IgD-negative memory B cell (primary cell): ENCODE data around the gene GLYAT. TPM values are rescaled to one million over a fixed set of nuclear protein-coding genes. Genes with fewer than 3 reads are reported as not detected.

Experiments used
- H3K27ac Mint-ChIP-seq, 3 donors: one replicate each; pipeline ENCODE4 v1.8.0; 2020 to 2022; ENCODE audit warnings: mild to moderate bottlenecking in 3 of 3, mixed read lengths in 3 of 3, moderate library complexity in 1 of 3
- H3K27me3 Mint-ChIP-seq: one replicate; pipeline ENCODE4 v1.8.0; 2021; ENCODE audit warnings: mixed read lengths
- H3K36me3 Mint-ChIP-seq: one replicate; pipeline ENCODE4 v1.8.0; 2020; ENCODE audit warnings: mild to moderate bottlenecking, mixed read lengths
- H3K4me1 Mint-ChIP-seq, 3 donors: one replicate each; pipeline ENCODE4 v1.8.0; 2020 to 2022; ENCODE audit warnings: mixed read lengths in 3 of 3, mild to moderate bottlenecking in 1 of 3
- H3K4me3 Mint-ChIP-seq, 4 donors: one replicate each; pipeline ENCODE4 v1.8.0; 2020 to 2022; ENCODE audit warnings: mild to moderate bottlenecking in 4 of 4, mixed read lengths in 4 of 4, moderate library complexity in 3 of 4
- H3K9me3 Mint-ChIP-seq, 3 donors: one replicate each; pipeline ENCODE4 v1.8.0; 2020 to 2021; ENCODE audit warnings: mixed read lengths in 3 of 3, mild to moderate bottlenecking in 1 of 3
- polyA plus RNA-seq: library from polyadenylated mRNA; unstranded; fragments of 300-500 nt; fragmentation: Illumina TruSeq; gene quantifications from one replicate; pipeline ENCODE4 v1.2.3, GENCODE V29; 2021

GLYAT gene
- polyA plus RNA-seq, 1 donor from 2014 or later = not detected

- H3K9me3 Mint-ChIP-seq = peaks cover 0 to 2% (median 0%) of the 10 kb centered on the region in 3 donors
- peaks cover 2% of the 10 kb centered on the region for H3K36me3 Mint-ChIP-seq
- peaks cover 4% of the 10 kb centered on the region for H3K27me3 Mint-ChIP-seq
- H3K4me1 Mint-ChIP-seq = no peaks in the 10 kb centered on the region
- no peak overlapping the region for H3K4me3 Mint-ChIP-seq
- H3K27ac Mint-ChIP-seq = no peak overlapping the region
These were observed 33.3 kb upstream of the GLYAT start for GRCh38 chr11:58765078-58765477.

- Mint-ChIP-seq H3K27ac (no peak overlapping the region), H3K4me3 (no peak overlapping the region), H3K36me3 (peaks cover 2% of the 10 kb centered on the region), H3K9me3 (peaks cover 0 to 2% (median 0%) of the 10 kb centered on the region in 3 donors), H3K27me3 (peaks cover 4% of the 10 kb centered on the region), H3K4me1 (no peaks in the 10 kb centered on the region)
These were observed 31.4 kb upstream of the GLYAT start for GRCh38 chr11:58763120-58763490.

DNA sequence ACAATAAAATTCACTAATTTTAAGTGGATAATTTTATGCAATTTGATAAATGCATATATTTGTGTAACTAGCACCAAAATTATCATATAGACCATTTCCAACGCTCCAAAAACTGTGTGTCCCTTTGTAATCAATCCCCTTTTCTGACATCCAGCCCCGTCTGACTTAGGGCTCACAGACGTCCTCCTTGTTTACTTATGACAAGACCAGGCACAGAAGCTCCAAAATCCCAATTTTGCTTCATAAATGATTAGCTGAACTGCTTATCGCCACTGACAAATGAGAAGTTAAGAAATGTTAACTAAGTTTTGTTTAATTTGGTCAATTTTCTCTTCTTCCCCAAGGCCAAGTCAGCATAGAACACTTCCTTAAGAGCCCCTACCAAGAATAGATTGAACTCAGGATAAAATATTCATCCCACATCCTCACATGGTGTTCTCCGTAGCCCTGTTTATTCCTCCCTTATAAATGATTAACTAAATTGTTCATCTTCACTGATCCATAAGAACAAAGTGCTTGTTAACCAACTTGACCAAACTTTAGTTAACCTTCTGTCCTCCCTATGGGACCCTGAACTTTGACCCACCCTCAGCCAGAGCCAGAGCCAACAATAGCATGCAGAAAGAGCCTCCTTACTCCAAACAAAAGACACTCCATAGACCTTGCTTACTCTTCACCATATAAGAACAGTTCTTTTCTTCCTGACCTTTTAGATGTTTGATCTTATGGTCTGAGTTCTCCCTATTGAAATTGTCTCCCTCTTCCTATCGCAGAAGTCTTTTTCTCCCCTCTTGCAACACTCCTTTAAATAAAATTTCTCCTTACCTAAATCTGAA is 30.8 kb upstream of the GLYAT start:
- Mint-ChIP-seq H3K27me3 (peaks cover 4% of the 10 kb centered on the region), H3K9me3 (peaks cover 0 to 2% (median 0%) of the 10 kb centered on the region in 3 donors), H3K4me3 (no peak overlapping the region), H3K27ac (no peak overlapping the region), H3K4me1 (no peaks in the 10 kb centered on the region), H3K36me3 (peaks cover 2% of the 10 kb centered on the region)

DNA sequence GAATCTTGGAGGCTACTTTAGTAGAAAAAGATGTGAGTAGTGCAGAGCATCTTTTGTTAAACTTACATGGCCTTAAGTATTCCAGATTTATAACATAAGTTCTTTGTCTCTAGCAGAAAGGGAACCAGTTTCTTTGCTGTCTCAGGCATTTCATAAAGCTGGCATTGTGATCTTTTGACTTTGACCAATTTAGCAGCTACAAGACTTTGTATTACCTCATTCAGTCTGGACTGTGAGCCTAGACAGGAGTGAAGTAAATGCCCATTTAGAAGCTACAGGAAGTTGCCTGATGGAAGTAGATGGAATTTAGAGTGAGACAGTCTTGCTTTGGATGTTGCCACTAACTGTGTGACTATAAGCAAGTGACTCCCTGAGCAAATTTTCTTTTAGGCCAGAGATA is 25.7 kb upstream of the GLYAT start:
- H3K9me3 Mint-ChIP-seq = peaks cover 0 to 3% (median 0%) of the 10 kb centered on the region in 3 donors
- no peak overlapping the region for H3K4me3 Mint-ChIP-seq
- no peaks in the 10 kb centered on the region for H3K36me3 Mint-ChIP-seq
- H3K4me1 Mint-ChIP-seq = no peaks in the 10 kb centered on the region
- no peak overlapping the region for H3K27ac Mint-ChIP-seq
- H3K27me3 Mint-ChIP-seq = peaks cover 5% of the 10 kb centered on the region

DNA sequence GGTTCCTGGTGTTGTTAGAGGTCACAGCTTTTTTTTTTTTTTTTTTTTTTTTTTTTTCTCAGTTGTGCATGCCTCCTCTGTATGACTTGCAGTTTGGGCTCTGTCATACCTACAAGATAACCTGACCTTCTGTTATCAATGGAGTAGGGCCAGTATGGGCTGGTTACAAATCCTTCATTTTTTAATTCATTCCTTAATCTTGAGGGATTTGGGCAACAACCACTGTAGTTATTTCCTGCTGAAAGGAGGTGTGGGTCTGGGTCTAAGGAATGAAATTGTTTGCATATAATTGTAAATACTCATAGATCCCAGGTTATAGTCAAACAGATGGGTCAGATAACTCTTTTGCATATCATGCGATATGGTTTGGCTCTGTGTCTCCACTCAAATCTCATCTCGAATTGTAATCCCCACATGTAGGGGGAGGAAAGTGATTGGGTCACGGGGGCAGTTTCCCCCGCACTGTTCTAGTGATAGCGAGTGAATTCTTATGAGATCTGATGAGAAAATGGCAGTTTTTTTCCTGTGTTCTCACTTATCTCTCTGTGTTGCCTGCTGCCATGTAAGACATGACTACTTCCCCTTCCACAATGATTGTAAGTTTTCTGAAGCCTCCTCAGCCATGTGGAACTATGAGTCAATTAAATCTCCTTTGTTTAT is 14.1 kb upstream of the GLYAT start:
- Mint-ChIP-seq H3K9me3 (peaks cover 0 to 8% (median 0%) of the 10 kb centered on the region in 3 donors), H3K4me3 (no peak overlapping the region), H3K36me3 (no peaks in the 10 kb centered on the region), H3K4me1 (no peaks in the 10 kb centered on the region), H3K27ac (no peak overlapping the region), H3K27me3 (peaks cover 12% of the 10 kb centered on the region)

DNA sequence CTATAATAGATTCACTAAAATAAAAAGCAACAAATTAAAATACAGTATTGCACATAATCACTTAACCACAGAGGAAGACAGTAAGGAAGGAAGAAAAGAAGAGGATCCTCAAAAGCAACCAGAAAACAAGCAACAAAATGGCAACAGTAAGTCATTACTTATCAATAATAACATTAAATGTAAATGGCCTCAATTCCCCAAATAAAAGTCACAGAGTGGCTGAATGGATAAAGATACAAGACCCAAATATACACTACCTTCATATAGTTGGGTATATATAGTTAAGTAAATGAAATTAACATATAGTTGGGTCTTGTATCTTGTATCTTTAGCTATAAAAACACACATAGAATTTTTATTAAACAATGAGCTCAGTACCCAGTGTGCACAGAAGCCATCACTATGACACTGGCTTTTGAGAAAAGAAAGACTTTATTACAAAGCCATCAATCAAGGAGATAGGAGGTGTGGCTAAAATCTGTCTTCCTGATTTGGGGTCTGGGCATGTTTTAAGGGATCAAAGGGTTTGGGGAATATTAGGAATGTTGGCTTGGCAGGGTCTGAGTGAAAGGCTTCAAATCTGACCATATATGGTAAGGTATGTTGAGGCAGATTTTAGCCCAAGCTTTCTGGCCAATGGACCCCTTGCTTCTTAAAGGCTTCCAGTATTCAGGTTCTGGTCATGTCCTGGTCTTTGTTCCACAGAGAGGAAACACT is 13.4 kb upstream of the GLYAT start:
- no peak overlapping the region for H3K4me3 Mint-ChIP-seq
- H3K9me3 Mint-ChIP-seq = peaks cover 0 to 9% (median 0%) of the 10 kb centered on the region in 3 donors
- H3K27ac Mint-ChIP-seq = no peak overlapping the region
- no peaks in the 10 kb centered on the region for H3K4me1 Mint-ChIP-seq
- peaks cover 12% of the 10 kb centered on the region for H3K27me3 Mint-ChIP-seq
- no peaks in the 10 kb centered on the region for H3K36me3 Mint-ChIP-seq

DNA sequence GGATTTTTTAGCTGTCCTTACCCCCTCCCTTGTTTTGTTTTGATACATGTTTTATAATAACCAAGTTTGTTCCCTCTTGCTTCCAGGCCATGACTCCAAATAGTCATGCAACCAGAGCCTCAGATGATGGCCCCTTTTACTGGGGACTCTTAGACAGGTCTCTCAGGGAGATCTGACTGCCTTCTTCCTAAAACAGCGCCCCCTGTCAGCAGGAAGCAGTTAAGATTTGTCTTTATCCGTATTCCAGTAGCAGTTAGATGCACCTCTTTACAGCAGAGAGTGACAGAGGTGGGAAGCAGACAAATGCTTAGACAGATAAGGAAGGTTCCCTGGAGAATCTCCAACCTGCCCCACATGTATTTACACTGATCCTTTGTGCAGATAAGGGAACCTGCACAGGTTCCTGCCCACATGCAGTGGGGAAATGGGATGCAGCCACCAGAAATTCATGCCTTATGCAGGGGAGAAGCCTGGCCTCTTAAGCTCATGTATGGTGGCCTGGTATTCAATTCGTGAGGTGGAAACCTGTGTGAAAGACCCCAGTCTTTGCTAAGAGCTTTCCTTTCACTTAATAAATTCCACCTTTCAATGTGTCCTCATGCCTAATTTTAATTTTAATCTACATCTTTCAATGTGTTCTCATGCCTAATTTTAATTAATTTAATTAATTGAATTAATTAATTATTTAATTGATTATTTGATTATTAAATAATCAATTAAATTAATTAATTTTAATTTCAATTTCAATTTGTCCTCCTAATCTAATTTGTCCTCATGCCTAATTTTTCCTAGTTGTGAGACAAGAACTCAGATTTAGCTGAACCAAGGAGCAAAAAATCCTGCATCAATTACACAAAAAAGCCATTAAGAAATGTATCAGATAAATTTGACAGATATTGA is 11.5 kb upstream of the GLYAT start:
- H3K27me3 Mint-ChIP-seq = peaks cover 3% of the 10 kb centered on the region
- no peak overlapping the region for H3K27ac Mint-ChIP-seq
- no peak overlapping the region for H3K4me3 Mint-ChIP-seq
- no peaks in the 10 kb centered on the region for H3K36me3 Mint-ChIP-seq
- H3K9me3 Mint-ChIP-seq = peaks cover 0 to 9% (median 0%) of the 10 kb centered on the region in 3 donors
- no peaks in the 10 kb centered on the region for H3K4me1 Mint-ChIP-seq

GRCh38 chr11:58742140-58742539 is 10.4 kb upstream of the GLYAT start:
- no peak overlapping the region for H3K27ac Mint-ChIP-seq
- H3K27me3 Mint-ChIP-seq = peaks cover 3% of the 10 kb centered on the region
- no peaks in the 10 kb centered on the region for H3K4me1 Mint-ChIP-seq
- H3K4me3 Mint-ChIP-seq = no peak overlapping the region
- H3K9me3 Mint-ChIP-seq = peaks cover 0 to 9% (median 0%) of the 10 kb centered on the region in 3 donors
- no peaks in the 10 kb centered on the region for H3K36me3 Mint-ChIP-seq

DNA sequence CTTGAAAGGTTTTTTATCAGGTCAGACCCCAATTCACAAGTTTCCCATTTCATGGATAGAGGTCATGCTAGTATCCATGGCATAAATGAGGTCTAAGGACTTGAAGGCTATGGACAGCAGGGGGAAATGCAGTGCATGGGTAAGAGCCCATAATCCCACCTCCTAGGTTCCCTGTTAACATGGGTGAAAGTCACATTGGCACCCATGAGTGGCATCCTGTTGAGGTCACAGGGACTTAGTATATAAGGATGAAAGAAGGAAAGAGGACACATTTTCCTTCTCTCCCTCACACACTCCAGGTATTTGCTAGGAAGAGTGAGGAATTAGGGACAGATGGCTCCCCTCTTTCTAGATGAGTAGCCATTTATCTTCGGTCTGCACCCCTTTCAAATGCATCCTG is 9.4 kb upstream of the GLYAT start:
- H3K36me3 Mint-ChIP-seq = no peaks in the 10 kb centered on the region
- H3K4me3 Mint-ChIP-seq = no peak overlapping the region
- H3K4me1 Mint-ChIP-seq = no peaks in the 10 kb centered on the region
- H3K27me3 Mint-ChIP-seq = peaks cover 3% of the 10 kb centered on the region
- H3K27ac Mint-ChIP-seq = no peak overlapping the region
- H3K9me3 Mint-ChIP-seq = peaks cover 0 to 9% (median 0%) of the 10 kb centered on the region in 3 donors

DNA sequence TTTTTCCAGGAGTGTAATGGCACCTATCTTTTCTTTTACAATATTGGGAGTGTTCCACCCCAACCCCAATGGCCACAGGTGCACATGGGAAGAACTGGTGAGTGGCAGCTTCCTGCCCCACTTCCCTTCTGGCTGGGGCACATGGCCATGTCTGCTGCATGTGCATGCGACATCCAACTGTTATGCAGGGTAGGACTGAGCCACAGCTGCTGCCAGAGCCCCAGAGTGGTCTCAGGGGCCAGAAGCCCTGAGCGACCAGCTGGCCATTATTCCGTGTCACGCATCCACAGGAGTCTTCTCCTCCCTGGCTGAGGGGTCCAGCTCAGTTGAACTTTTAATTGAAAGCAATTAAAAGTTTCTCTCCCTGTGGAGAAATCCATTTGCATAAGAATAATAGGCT is 8.7 kb upstream of the GLYAT start:
- Mint-ChIP-seq H3K27ac (no peak overlapping the region), H3K4me3 (no peak overlapping the region), H3K27me3 (peaks cover 3% of the 10 kb centered on the region), H3K9me3 (peaks cover 0 to 9% (median 0%) of the 10 kb centered on the region in 3 donors), H3K4me1 (no peaks in the 10 kb centered on the region), H3K36me3 (no peaks in the 10 kb centered on the region)

- Mint-ChIP-seq H3K4me3 (peak overlapping the region in 1 of 4 donors; percentile 41), H3K27ac (no peak overlapping the region), H3K27me3 (peaks cover 7% of the 10 kb centered on the region)
These were observed 8.1 kb upstream of the GLYAT start for GRCh38 chr11:58739725-58740430.

DNA sequence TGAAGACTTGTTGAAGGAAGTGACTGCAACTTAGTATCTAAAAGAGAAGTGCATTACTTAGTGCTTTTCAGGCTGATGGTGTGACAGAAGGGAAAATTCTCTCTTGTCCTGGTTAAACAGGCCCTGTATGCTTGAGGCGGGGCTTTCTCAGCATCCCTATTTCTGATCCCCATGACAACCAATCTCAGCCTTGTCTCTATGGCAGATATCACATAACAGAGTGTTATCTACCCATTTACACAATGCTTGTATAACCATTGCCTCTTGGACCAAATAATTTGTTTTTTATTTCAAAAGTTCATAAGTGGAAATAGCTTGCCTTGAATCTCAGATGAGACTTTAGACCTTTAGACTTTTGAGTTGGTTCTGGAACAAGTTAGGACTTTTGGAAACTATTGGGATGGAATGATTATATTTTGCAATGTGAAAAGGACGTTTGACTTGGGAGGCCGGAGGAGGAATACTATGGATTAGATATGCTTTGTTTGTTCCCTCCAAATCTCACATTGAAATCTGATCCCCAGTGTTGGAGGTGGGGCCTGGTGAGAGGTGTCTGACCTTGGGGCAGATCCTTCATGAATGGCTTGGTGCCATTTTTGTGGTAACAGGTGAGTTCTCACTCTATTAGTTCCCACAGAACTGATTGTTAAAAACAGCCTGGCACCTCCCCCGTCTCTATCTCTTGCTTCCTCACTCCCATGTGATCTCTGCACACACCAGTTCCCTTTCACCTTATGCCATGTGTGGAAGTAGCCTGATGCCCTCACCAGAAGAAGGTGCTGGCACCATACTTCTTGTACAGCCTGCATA is 3.1 kb upstream of the GLYAT start:
- H3K36me3 Mint-ChIP-seq = peaks cover 1% of the 10 kb centered on the region
- peaks cover 5% of the 10 kb centered on the region for H3K27me3 Mint-ChIP-seq
- H3K4me1 Mint-ChIP-seq = no peaks in the 10 kb centered on the region
- no peak overlapping the region for H3K27ac Mint-ChIP-seq
- H3K4me3 Mint-ChIP-seq = no peak overlapping the region
- peaks cover 0 to 1% (median 0%) of the 10 kb centered on the region in 3 donors for H3K9me3 Mint-ChIP-seq

More at GRCh38 chr11:58739725-58740430, 8.1 kb upstream of the GLYAT start:
- Mint-ChIP-seq H3K36me3 (no peaks in the 10 kb centered on the region), H3K9me3 (peaks cover 0 to 9% (median 1%) of the 10 kb centered on the region in 3 donors), H3K4me1 (no peaks in the 10 kb centered on the region)

DNA sequence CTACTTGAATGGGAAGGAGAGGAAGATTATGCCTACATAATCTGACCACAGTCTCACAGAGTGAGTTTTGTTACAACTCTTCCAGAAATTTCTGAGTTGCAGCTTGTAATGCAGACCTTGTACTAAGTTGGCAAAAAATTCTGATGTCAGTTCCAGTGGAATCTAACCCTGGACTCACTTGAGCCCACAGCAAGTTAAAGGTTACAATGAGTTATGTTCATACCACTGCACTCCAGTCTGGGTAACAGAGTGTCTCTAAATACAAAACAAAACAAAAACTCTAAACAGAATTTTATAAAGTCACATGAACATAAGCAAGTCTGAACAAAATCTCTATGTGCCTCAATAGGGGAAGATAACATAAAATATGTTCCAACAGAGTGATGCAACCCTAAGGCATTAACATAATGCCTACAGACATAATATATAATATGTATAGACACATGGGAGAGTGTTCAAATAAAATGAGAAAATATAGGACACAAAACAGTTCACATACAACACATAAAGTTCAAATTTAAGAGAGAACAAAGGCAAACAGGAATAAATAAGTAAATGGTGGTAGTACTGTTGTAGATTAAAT is 1.1 kb downstream of the GLYAT start:
- Mint-ChIP-seq H3K27ac (no peak overlapping the region), H3K9me3 (peaks cover 0 to 1% (median 0%) of the 10 kb centered on the region in 3 donors), H3K4me1 (peaks cover 3 to 14% (median 13%) of the 10 kb centered on the region in 3 donors), H3K36me3 (peaks cover 1% of the 10 kb centered on the region), H3K27me3 (peaks cover 5% of the 10 kb centered on the region), H3K4me3 (no peak overlapping the region)
